Psoas muscle (tissue), 8 donors: ENCODE measurements around the gene PPP6R2. TPM values are rescaled to one million over a fixed set of nuclear protein-coding genes. Genes with fewer than 3 reads are reported as not detected.
A peak's percentile ranks its signal among the peaks of the same experiment; 100 is the strongest.

Experiments used
- ATAC-seq, 4 donors: fragments of 200-7000 bp; cut with Tn5 transposase; one replicate each; pipeline ENCODE4 v1.9.1; 2020; ENCODE audit warnings: moderate library complexity in 3 of 4, mild to moderate bottlenecking in 2 of 4
- DNase-seq, 2 donors: peaks; one replicate each; pipeline ENCODE4 v3.0.0-alpha.2; 2020
- H3K27ac ChIP-seq: fragments of 200-600 bp; one replicate; pipeline ENCODE4 v1.8.0; 2022
- H3K27me3 ChIP-seq, 3 donors: fragments of 200-600 bp in 1 of 3; one replicate each; pipeline versions ENCODE4 v1.6.1 to v1.8.0; 2013 to 2022; ENCODE audit warnings: low read length in 2 of 3, mild to moderate bottlenecking in 2 of 3, moderate library complexity in 1 of 3; ENCODE audit not compliant: insufficient read depth in 3 of 3
- H3K36me3 ChIP-seq, 2 donors: fragments of 200-600 bp in 1 of 2; one replicate each; pipeline versions ENCODE4 v1.6.1 to v1.8.0; 2013 to 2022; ENCODE audit warnings: low read depth in 1 of 2, mild to moderate bottlenecking in 1 of 2, moderate library complexity in 1 of 2; ENCODE audit not compliant: insufficient read depth in 1 of 2
- H3K4me1 ChIP-seq: fragments of 200-600 bp; one replicate; pipeline ENCODE4 v1.8.0; 2022
- H3K4me3 ChIP-seq: fragments of 200-600 bp; one replicate; pipeline ENCODE4 v1.8.0; 2022; ENCODE audit warnings: mild to moderate bottlenecking
- H3K9me3 ChIP-seq: fragments of 200-600 bp; one replicate; pipeline ENCODE4 v1.8.0; 2022
- CTCF ChIP-seq: fragments of 200-600 bp; IDR thresholded peaks from one replicate; pipeline ENCODE4 v1.8.0; 2022; ENCODE audit warnings: antibody characterized with exemption
- WGBS, 3 donors: extraction: QIAGEN DNeasy Blood & Tissue Kit; methylation state at CpG; one replicate each; pipeline versions ENCODE4 v1.1.6 to v1.1.7; 2013; 5-methylcytosine and 5-hydroxymethylcytosine counted together
- intact Hi-C, 2 donors: fragments of 100-400 bp; cut with DNase I; formaldehyde crosslinking; loops; one replicate each; pipeline versions ENCODE4 v1.11.0 to v1.14.2; 2022
- long read RNA-seq, 2 donors: library from polyadenylated mRNA; unstranded; transcript quantifications; one replicate each; pipeline ENCODE4 v2.0.0, GENCODE V29; 2021
- polyA plus RNA-seq, 3 donors: library from polyadenylated mRNA; stranded (reverse); fragments of 200-250 nt; gene quantifications; one replicate each; pipeline ENCODE4 v1.2.3, GENCODE V29; 2013
- total RNA-seq, 4 donors: library from RNA; stranded (reverse); fragmentation: NEBNext Ultra II Directional in 2 of 4; extraction: Animal tissue kit (Norgen Biotek cat#: 25700) in 2 of 4; gene quantifications; one replicate each; pipeline versions ENCODE4 v1.2.1 to v1.2.4, GENCODE V29; 2021 to 2023
- donor health status: healthy with polysubstance abuse.
- donor health status: DM: no; HTN: no; CAD: no; lungs with moderate emphysema.
- donor health status: Bipolar disorder and iron deficiency.
- donor health status: healthy.
- donor health status: DM: yes; HTN: yes; CAD: no.
- donor health status: DM: no; HTN: no; CAD: no.
- donor health status: DM: no; HTN: no; CAD: no.
- donor health status: DM: yes; HTN: yes; CAD: no.

PPP6R2 gene
- total RNA-seq = 10 to 100 TPM; 36.6 to 48.2 (median 42.5) TPM
- 10 to 100 TPM; 31.6 to 43.7 (median 32.1) TPM for polyA plus RNA-seq
- long read RNA-seq, donor 1, full-length matches to known transcripts = 45 of 96 reads
- long read RNA-seq, donor 1, partial matches to known transcripts = 33 of 96 reads
- long read RNA-seq, donor 1, other reads (novel, unspliced or antisense) = 18 of 96 reads
- long read RNA-seq, donor 2, full-length matches to known transcripts = 81 of 186 reads
- long read RNA-seq, donor 2, partial matches to known transcripts = 57 of 186 reads
- long read RNA-seq, donor 2, other reads (novel, unspliced or antisense) = 48 of 186 reads

GRCh38 chr22:50342651-50343540 is at the start of gene PPP6R2:
PPP6R2 (plus strand) TSS chr22:50343327; CDS start chr22:50393909, 50,582 bp downstream.
- Histone ChIP-seq H3K27me3 (no peaks in the 10 kb centered on the region), H3K27ac (peak within 1 kb of the TSS; percentile 83), H3K4me1 (peaks cover 5% of the 10 kb centered on the region), H3K9me3 (no peaks in the 10 kb centered on the region), H3K4me3 (peak within 1 kb of the TSS; percentile 87), H3K36me3 (no peaks in the 10 kb centered on the region)
- intact Hi-C loops = loop anchor here in 1 of 2 donors (5.0 kb wide), 1 partner anchor 91 kb away; the partner anchor contains the start of gene HDAC10
- TF ChIP-seq CTCF = no peak
- ATAC-seq (peak; percentile 90 to 95 (median 93)), DNase-seq (peak; percentile 86 to 91)
- WGBS, 3 donors = 0 to 1% (median 0%) methylated on average over 36 to 87 of the region's 87 CpGs

GRCh38 chr22:50293441-50294318 is 49.4 kb upstream of the PPP6R2 start:
- DNase-seq (peak in 1 of 2 donors; percentile 50), ATAC-seq (peak; percentile 45 to 58 (median 56))
- no peak for TF ChIP-seq CTCF
- Histone ChIP-seq H3K4me1 (peaks cover 9% of the 10 kb centered on the region), H3K27me3 (peaks cover 0 to 1% (median 0%) of the 10 kb centered on the region in 3 donors), H3K36me3 (peaks cover 0 to 15% of the 10 kb centered on the region in 2 donors), H3K4me3 (peak overlapping the region; percentile 38), H3K27ac (peak overlapping the region; percentile 63), H3K9me3 (no peaks in the 10 kb centered on the region)
- 26 to 32% (median 28%) methylated on average over 29 to 42 of the region's 42 CpGs for WGBS, 3 donors
- intact Hi-C loops = no loop called here

- DNase-seq = no peak
- intact Hi-C loops = no loop called here
- Histone ChIP-seq H3K36me3 (peaks cover 0 to 9% of the 10 kb centered on the region in 2 donors), H3K9me3 (no peaks in the 10 kb centered on the region), H3K27me3 (peaks cover 0 to 1% (median 0%) of the 10 kb centered on the region in 3 donors), H3K4me3 (peak overlapping the region; percentile 38), H3K27ac (peak overlapping the region; percentile 63), H3K4me1 (peaks cover 9% of the 10 kb centered on the region)
- no peak for ATAC-seq
- no peak for TF ChIP-seq CTCF
- WGBS, 3 donors = 47 to 61% (median 52%) methylated on average over 5 of the region's 5 CpGs
Observed at GRCh38 chr22:50294319-50294656, 48.8 kb upstream of the PPP6R2 start.

- Histone ChIP-seq H3K36me3 (no peaks in the 10 kb centered on the region), H3K9me3 (no peaks in the 10 kb centered on the region), H3K4me3 (no peak overlapping the region), H3K27ac (no peak overlapping the region), H3K27me3 (peaks cover 0 to 5% (median 0%) of the 10 kb centered on the region in 3 donors), H3K4me1 (peaks cover 15% of the 10 kb centered on the region)
- no peak for TF ChIP-seq CTCF
- WGBS, 3 donors = 55 to 75% (median 62%) methylated on average over 23 to 29 of the region's 29 CpGs
- intact Hi-C loops = no loop called here
- no peak for ATAC-seq
- DNase-seq = no peak
Observed at GRCh38 chr22:50296658-50297490, 46.3 kb upstream of the PPP6R2 start.
